Activated CD8-positive, alpha-beta memory T cell treated with anti-CD3 and anti-CD28 coated beads for 36 hours (primary cell): ENCODE data around the gene NCK2. TPM values are rescaled to one million over a fixed set of nuclear protein-coding genes. Genes with fewer than 3 reads are reported as not detected.

Source experiments
- CTCF ChIA-PET: fragments of 350-600 bp; sonication (Branson Sonifier 250); formaldehyde crosslinking; loops from one replicate; lab custom pipeline; 2021; ENCODE audit warnings: antibody characterized with exemption; lab: Charles Lee
- POLR2A ChIA-PET: fragments of 350-600 bp; sonication (Branson Sonifier 250); formaldehyde crosslinking; loops from one replicate; lab custom pipeline; 2021; ENCODE audit warnings: antibody characterized with exemption; lab: Charles Lee
- total RNA-seq, 2 experiments: library from RNA; stranded (reverse); gene quantifications; one replicate each; pipeline ENCODE4 v1.2.3, GENCODE V29; 2021

The NCK2 gene
- total RNA-seq, 2 experiments from 2014 or later, result 58.5 to 59.3 TPM

DNA sequence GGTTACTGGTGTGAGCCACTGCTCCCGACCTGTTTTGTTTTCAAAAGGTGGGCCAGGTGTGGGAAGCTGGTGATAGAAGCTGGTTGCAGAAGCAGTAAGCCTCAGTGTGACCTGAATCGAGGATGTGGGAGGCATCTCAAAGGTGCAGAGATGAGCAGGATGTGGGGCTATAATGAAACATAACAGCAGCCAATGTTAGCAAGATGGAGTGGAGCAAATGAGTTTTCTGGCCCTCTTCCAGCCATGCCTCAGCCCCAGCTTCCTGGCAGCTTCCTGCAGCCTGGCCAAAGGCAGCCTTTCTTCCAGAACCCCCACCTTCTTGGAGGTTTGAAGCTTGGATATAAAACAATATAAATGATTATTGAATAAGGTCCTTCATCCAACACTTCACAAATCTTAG lies 184.8 kb downstream of the NCK2 start:
- POLR2A ChIA-PET, result no interaction called here
- CTCF ChIA-PET, result interaction anchor here (1.7 kb wide), 1 partner anchor 11 kb away, joined by 5 read pairs; no protein-coding TSS in a partner anchor

DNA sequence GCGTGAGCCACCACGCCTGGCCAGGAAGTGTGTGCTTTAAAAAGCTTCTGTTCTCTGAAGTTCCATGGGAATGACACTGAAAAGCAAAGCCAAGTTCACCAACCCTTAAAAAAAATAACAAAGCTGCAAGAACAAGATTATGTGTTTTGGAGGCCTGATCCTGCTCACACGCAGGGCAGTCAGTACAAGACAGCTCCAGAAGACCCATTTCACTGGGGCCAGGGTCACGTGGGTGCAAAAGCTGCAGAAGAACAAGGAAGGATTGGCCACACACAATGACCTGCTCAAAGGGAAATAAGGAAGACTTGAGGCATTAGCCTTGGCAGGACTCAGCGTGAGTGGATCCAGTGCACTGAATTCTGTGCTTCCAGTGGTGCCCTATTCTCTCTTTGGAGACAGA lies 187.9 kb downstream of the NCK2 start:
- CTCF ChIA-PET, result interaction anchor here (0.5 kb wide), 1 partner anchor 370 kb away, joined by 3 read pairs; no protein-coding TSS in a partner anchor
- POLR2A ChIA-PET, result no interaction called here

DNA sequence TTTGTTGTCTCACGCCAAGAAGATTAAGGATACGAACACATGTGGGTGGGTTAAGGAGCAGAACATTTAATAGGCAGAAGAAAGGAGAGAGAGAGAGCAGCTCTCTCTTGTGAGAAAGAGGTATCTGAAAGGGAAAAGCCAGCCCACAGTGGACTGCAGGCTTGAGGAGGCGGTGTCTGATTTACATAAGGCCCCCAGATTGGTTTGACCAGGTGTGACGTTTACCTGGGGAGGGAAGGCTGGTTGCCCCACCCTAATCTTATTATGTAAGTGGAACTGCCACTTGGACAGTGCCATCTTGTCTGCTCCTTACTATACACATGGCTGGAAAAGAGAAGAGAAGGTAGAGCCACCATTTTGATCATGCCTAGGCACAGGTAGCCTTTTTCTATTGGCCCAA lies 189.2 kb downstream of the NCK2 start:
- ChIA-PET POLR2A (no interaction called here), CTCF (interaction anchor here (1.6 kb wide), 1 partner anchor 10 kb away, joined by 4 read pairs; no protein-coding TSS in a partner anchor)

DNA sequence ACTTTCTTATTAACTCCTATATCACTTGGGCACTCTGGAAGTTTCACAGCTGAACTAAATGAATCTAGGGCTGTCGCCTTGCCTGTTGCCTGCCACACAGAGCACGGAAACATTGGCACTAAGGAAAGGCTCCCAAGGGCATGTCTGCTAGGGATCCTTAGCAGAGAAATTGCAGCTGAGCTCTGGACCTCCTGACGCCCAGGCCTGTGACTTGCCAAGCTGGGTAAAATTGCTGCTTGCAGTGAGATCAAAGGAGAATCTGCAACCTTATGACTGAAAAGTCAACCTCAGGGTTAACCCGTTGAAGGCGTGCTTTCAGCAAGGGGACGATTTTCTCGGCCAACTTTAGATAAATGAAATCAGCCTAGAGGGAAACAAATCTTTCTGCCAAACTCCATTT lies 189.8 kb downstream of the NCK2 start:
- ChIA-PET POLR2A (no interaction called here), CTCF (interaction anchor here (1.6 kb wide), 1 partner anchor 10 kb away, joined by 4 read pairs; no protein-coding TSS in a partner anchor)

DNA sequence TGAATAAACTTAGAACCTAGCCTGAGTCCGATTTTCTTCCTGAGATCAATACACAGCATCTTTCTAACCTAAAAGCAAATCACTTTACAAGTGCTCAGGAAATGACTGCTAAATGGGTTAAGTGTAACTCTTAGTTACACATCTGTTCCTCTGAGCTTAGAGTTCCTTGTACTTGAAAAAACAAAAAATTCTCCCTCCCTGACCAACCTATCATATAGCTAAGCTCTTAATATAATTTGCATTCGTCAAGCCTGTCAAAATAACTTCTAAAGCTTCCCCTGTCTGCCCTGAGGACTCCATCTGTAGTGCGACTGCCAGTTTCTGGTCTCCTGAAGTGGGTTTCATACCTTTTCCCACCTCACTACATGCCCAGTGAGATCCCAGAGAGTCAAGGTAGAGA lies 190.4 kb downstream of the NCK2 start:
- CTCF ChIA-PET, result interaction anchor here (1.6 kb wide), 1 partner anchor 11 kb away, joined by 4 read pairs; no protein-coding TSS in a partner anchor
- POLR2A ChIA-PET, result interaction anchor here (0.6 kb wide), 1 partner anchor 76 kb away, joined by 3 read pairs; no protein-coding TSS in a partner anchor

DNA sequence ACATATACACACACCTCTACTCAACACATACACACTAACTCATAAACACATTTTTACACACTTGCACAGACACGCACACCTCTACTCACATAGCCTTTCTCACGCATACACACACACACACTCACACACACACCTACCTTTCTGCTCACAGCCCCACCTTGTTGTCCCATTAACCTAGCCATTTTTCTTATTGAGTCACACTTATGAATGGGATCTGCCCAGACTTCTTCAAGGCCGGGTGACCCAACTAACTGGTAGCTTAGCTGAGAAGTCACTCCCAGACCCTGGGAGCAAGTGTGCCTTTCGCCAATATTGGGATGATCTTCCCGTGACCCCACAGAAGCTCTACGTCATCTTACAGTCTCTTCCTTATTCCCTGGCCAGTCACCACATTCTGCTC lies 192.2 kb downstream of the NCK2 start:
- ChIA-PET CTCF (no interaction called here), POLR2A (interaction anchor here (0.7 kb wide), 1 partner anchor 160 kb away, joined by 3 read pairs; no protein-coding TSS in a partner anchor)

DNA sequence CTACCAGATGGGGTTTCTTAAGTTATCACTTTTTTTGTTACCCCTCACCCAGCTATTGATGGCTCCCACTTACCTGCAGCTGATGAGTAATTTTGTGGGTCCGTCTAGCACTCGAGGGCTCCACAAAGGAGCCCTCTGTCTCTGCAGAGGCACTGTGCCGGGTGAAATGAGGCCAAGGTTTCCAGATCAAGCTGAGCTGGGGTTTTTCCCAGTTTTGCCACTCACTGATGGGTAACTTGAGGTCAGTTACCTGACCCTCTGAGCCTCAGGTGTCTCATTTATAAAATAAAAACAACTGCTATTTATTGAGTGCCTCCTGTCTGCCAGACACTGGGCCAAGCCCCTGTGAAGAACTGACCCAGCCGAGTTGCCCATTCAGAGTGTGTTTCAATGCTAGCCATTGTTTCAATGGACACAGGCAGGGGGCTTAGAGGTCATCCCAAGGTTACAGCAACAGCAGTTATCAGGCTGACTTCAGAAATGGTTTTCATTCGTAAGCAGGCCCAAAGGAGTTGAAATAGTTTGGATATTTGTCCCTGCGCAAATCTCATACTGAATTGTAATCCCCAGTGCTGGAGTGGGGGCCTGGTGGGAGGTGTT lies 192.9 kb downstream of the NCK2 start:
- ChIA-PET CTCF (no interaction called here), POLR2A (interaction anchor here (0.7 kb wide), 1 partner anchor 161 kb away, joined by 3 read pairs; no protein-coding TSS in a partner anchor)
